SJCRH30 (cell line): ENCODE measurements around the gene INPP5A. TPM values are rescaled to one million over a fixed set of nuclear protein-coding genes. Genes with fewer than 3 reads are reported as not detected.

ENCODE experiments used
- DNase-seq, 2 experiments: peaks; one replicate each; pipeline ENCODE4 v3.0.0-alpha.2; 2015 to 2020
- H3K27ac ChIP-seq: fragments of 250-450 bp; sonication (Bioruptor Pico); 2 replicates; pipeline ENCODE4 v1.5.1; 2020; ENCODE audit warnings: mild to moderate bottlenecking, moderate library complexity
- H3K27me3 ChIP-seq: fragments of 250-450 bp; sonication (Bioruptor Pico); 2 replicates; pipeline ENCODE4 v1.5.1; 2020; ENCODE audit warnings: mild to moderate bottlenecking, moderate library complexity
- H3K36me3 ChIP-seq: fragments of 250-450 bp; sonication (Bioruptor Pico); 2 replicates; pipeline ENCODE4 v1.5.1; 2020; ENCODE audit warnings: mild to moderate bottlenecking, moderate library complexity
- H3K4me1 ChIP-seq: fragments of 250-450 bp; sonication (Bioruptor Pico); 2 replicates; pipeline ENCODE4 v1.5.1; 2020; ENCODE audit warnings: mild to moderate bottlenecking, moderate library complexity
- H3K4me3 ChIP-seq: fragments of 250-450 bp; sonication (Bioruptor Pico); 2 replicates; pipeline ENCODE4 v1.5.1; 2020; ENCODE audit warnings: mild to moderate bottlenecking, moderate library complexity
- H3K9me3 ChIP-seq: fragments of 250-450 bp; sonication (Bioruptor Pico); replicated peaks from 2 replicates; pipeline ENCODE4 v1.5.1; 2020; ENCODE audit warnings: mild to moderate bottlenecking, moderate library complexity
- total RNA-seq: library from RNA; depleted of rRNA; stranded (reverse); fragments of >200 nt; shearing (Covaris generic); gene quantifications from 2 replicates; pipeline ENCODE4 v1.2.3, GENCODE V29; 2014

The INPP5A gene
- total RNA-seq, 1 experiment from 2014 or later = 22.4 TPM

DNA sequence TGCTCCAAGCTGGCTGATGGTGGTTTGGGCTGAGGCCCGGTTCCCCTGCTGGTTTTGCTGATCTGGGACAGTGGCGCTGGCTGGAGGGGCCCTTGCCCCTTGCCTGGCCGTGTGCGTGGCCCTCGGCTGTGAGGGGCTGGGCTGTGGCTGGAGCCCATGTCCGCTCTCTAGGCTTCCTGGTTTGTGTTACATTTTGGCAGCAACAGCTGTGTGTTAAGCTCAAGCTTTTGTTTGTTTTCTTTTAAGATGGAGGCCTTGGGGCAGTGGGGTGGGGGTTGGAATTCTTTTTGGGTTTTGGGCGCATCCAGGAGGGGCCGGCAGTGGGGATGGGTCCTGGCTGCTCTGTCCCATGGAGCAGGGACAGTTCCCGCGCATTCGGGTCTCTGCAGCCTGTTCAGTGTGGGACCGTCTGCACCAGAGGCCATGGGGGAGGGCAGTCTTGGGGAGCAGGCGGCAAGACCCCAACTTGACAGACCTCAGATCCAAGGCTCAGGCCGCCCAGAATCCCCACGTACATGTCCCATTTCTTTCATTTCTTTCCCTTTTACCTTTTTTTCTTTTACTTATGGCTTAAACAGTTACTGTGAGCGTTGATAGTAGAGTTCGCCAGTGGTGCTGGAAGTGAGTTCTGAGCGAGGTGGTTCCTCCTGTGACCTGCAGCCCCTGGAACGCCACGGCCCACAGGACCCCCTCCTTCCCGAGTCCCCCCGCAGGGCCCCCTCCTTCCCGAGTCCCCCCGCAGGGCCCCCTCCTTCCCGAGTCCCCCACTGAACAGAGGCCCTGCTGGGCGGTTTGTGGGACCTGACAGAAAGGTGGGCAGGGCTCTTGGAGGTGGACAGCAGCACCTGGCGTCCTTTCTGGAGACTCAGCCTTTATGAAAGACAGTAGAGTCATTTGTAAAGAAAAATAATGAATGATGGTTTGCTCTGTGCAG, 75.3 kb downstream of the INPP5A start:
- DNase-seq = peak; percentile 38 to 67
- H3K27me3 ChIP-seq = no peaks in the 10 kb centered on the region
- no peaks in the 10 kb centered on the region for H3K9me3 ChIP-seq
- peaks cover 10% of the 10 kb centered on the region for H3K4me1 ChIP-seq
- H3K4me3 ChIP-seq = no peak overlapping the region
- no peaks in the 10 kb centered on the region for H3K36me3 ChIP-seq
- H3K27ac ChIP-seq = no peak overlapping the region

DNA sequence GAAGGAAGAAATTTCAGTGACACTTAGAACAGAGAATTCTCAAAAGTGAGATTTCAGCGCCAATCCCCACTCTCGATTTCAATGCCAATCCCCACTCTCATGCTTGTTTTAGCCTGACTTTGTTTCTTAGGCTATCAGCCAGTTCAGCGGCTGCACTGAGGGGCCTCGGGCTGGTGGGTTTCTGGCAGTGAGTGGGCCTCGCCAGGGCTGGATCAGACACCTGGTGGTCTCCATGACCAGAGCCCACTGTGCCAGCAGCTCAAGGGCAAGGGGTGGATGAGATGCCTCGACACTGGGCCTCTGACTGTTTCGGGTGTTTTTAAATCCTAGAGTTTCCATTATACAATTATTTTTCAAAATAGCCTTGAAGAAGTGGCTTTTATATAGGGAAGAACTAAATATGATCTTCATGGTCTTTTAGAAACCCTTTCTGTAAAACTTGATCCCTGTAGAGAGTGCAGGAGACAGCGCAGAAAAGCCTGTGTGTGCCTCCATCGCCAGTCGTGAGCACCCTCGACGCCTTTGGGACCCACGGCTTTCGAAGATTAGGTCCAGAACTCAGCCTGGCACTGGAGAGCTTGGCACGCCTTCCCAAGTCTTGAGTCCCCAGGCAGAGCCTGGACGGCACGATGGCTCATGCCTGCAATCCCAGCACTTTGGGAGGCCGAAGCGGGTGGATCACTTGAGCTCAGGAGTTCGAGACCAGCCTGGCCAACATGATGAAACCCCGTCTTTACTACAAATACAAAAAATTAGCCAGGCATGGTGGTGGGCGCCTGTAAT, 76.2 kb downstream of the INPP5A start:
- Histone ChIP-seq H3K4me3 (no peak overlapping the region), H3K27ac (no peak overlapping the region), H3K9me3 (no peaks in the 10 kb centered on the region), H3K4me1 (peaks cover 10% of the 10 kb centered on the region), H3K36me3 (no peaks in the 10 kb centered on the region), H3K27me3 (no peaks in the 10 kb centered on the region)
- no peak for DNase-seq

DNA sequence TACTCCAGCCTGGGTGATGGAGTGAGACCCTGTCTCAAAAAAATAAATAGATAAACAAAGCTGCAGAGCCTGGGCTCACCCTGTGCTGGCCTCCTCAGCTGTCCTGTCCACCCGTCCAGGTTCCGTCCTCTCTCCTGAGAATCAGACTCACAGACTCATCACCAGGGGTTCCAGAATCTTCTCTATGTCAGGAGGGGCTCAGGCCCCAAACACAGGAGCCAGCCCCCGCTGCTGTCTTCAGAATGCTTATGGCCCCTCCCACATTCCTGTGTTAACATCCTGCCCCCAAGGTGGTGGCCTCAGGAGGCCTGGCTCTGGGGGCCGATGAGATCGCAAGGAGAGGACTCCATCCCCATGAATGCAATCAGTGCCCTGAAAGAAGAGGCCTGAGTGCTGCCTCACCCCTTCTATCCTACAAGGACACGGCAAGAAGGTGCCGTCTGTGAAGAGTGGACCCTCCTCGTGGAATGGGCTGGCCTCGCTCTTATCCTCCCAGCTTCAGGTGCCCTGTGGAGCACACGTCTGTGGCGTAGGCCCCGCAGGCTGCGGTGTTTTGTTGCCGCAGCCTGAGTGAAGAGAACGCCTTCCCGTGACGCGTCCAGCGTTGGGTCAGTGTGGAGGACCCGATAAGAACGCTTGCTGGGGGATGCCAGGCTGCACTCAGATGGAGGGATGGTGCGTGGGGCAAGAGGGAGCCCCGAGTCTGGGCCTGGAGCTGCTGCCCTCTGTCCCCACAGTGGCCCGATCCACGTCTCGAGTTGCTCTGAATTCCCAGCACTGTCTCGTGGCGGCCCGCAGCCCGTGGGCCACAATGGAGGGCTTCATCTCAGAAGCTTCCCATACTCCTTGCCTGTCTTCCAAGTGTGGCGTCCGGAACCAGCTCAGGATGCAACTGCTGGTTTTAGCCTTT, 77.1 kb downstream of the INPP5A start:
- DNase-seq = no peak
- H3K36me3 ChIP-seq = no peaks in the 10 kb centered on the region

DNA sequence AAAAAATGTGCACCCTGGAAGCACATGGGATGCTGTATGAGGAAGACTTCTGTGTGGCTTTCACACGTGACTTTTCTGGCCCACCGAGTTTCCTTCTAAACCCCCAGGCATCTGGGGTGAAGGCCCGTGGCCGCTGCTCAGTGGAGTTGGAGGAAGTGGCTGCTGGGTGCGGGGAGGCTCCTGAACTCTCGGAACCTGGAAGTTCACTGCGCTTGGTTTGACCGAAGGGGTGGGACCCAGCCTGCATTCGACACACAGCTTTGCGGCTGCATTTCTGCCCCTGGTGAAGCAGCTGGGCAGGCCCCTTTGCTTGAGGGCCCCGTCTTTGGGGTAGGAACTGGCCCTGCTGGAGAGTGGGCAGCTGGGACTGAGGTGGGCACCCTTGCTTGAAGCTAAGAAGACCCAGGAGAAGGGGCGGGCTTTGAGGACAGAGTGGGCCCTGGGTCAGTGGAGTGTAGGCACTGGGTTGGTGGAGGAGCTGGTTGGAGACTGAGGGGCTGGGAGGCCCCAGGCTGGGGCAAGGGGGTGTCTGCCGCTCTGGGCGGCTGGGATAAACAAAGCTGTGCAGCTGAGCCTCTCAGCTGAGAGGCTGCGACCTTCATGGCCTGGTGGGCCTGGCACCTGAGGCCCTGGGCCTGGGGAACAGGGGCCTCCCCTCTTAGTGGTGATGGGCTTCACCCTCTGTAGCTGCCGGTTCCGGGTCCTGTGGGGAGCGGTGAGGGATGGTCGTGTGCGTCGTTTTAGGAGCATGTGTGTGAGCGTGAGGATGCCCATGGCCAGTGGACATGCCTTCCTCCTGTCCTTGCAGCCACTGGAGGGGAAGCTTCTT, 78.0 kb downstream of the INPP5A start:
- H3K9me3 ChIP-seq = no peaks in the 10 kb centered on the region
- H3K36me3 ChIP-seq = no peaks in the 10 kb centered on the region
- H3K27me3 ChIP-seq = no peaks in the 10 kb centered on the region
- H3K27ac ChIP-seq = no peak overlapping the region
- H3K4me1 ChIP-seq = peaks cover 10% of the 10 kb centered on the region
- no peak for DNase-seq
- H3K4me3 ChIP-seq = no peak overlapping the region

More for the DNA sequence above, 77.1 kb downstream of the INPP5A start:
- Histone ChIP-seq H3K4me3 (no peak overlapping the region), H3K9me3 (no peaks in the 10 kb centered on the region), H3K27ac (no peak overlapping the region), H3K27me3 (no peaks in the 10 kb centered on the region), H3K4me1 (peaks cover 10% of the 10 kb centered on the region)

DNA sequence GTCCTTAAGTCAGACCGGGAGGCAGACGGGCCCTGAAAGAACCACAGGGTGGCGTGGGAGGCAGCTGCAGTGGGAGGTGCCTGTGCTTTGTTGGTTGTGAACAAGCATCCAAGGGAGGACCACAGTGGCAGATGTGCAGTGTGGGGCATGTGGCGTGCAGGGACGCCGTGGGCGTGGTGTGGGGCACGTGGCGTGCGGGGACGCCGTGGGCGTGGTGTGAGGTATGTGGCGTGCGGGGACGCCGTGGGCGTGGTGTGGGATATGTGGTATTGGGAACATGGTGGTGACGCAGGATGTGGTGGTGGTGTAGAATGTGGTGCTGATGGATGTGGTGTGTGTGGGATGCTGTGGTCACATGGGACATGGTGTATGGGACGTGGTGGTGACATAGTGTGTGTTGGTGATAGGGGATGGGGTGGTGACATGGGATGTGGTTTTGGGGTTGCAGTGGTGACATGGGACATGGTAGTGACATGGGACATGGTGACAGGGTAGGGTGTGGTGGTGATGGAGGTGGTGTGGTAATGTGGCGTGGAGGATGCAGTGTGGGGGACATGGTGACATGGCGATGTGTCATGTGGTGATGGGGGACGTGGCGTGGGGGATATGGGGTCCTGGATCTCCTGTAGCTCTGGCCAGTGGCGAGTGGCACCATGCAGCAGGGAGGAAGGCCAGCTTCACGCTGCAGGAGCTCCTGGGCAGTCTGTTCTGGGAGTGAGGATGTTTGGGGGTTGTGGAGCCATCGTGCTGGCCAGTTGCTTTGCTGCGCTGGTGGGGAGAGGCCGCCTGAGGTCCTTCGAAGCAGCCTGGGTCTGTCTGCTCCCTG, 78.8 kb downstream of the INPP5A start:
- no peaks in the 10 kb centered on the region for H3K36me3 ChIP-seq
- no peaks in the 10 kb centered on the region for H3K27me3 ChIP-seq
- no peak overlapping the region for H3K4me3 ChIP-seq
- DNase-seq = no peak
- H3K9me3 ChIP-seq = no peaks in the 10 kb centered on the region
- H3K27ac ChIP-seq = no peak overlapping the region
- H3K4me1 ChIP-seq = peaks cover 10% of the 10 kb centered on the region

DNA sequence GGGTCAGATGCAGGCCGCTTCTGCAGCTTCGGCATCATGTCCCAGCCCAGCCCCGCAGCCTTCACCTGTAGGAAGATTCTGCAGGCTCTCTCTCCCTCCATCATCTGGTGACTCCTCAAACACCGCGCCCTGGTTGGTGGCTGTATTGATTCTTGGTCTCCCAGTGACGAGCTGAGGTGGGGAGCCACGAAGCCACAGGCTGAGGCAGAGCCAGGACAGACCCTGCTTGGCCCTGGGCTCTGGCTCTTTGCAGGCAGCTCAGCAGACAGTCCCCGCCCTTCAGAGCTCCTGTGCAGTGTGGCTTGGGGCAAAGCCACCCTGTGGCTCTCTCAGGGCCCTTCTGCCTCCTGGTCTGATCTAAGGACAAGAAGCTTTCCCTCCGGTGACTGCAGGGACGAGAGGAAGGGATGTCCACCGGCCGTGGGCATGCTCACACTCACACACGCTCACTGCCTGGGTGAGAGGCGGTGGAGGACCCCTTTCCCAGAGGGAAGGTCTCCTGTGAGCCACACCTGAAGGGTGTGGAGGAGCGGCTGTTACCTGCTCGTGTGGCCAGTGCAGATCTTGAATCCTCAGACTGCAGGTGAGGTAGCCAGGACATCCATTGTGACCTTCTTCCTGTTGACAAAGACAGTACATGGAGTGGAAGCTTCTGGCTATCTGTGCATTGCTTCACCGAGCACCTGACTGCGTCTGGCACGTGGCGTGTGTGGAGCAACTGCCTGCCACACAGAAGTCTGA, 79.6 kb downstream of the INPP5A start:
- no peak for DNase-seq
- Histone ChIP-seq H3K27me3 (no peaks in the 10 kb centered on the region), H3K4me3 (no peak overlapping the region), H3K36me3 (no peaks in the 10 kb centered on the region), H3K4me1 (peaks cover 10% of the 10 kb centered on the region), H3K9me3 (no peaks in the 10 kb centered on the region), H3K27ac (no peak overlapping the region)

DNA sequence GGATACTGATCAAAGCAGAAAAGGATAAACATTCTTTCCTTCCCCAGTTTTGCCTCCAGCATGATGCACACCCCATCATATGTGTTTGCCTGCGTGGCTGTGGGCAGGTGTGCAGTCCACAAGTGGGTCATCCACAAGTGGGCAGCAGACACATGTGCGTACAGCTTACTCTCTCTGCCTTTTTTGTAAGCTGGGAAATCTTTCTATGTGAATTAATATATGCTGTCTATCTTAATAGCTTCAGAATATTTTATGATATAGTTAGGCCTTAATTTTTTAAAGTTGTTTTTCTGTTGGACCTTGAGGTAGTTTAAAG, 80.1 kb downstream of the INPP5A start:
- no peaks in the 10 kb centered on the region for H3K36me3 ChIP-seq
- H3K9me3 ChIP-seq = no peaks in the 10 kb centered on the region
- no peaks in the 10 kb centered on the region for H3K27me3 ChIP-seq
- H3K27ac ChIP-seq = no peak overlapping the region
- peaks cover 5% of the 10 kb centered on the region for H3K4me1 ChIP-seq
- H3K4me3 ChIP-seq = no peak overlapping the region
- DNase-seq = no peak

DNA sequence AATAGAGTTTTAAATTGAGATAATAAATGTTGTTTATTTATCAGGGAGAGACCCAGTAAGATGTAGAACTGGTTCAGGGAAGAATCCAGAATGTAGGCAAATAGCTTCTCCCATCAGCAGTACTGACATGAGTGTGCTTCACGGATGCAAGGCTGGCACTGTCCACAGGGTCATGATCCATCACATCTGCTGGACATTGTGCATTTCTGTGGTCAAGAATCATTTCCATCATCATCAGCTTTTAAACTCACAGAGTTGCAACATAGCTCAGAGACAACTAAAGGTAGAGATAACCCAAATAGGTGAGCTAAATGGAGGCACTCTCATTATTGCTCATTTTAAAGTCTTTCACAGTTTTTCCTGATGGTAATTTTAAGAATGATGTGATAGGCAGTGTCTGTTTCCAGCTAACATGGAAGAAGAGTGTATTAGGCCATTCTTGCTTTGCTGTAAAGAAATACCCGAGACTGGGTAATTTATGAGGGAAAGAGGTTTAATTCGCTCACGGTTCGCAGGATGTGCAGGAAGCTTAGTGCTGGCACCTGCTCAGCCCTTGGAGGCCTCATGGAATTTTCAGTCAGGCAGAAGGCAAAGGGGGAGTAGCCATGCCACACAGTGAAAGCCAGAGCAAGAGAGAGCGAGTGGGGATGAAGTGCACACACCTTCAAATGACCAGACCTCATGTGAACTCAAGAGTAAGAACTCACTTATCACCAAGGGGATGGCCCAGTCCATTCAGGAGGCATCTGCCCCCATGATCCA, 80.8 kb downstream of the INPP5A start:
- Histone ChIP-seq H3K9me3 (no peaks in the 10 kb centered on the region), H3K4me3 (no peak overlapping the region), H3K36me3 (no peaks in the 10 kb centered on the region), H3K4me1 (no peaks in the 10 kb centered on the region), H3K27ac (no peak overlapping the region), H3K27me3 (no peaks in the 10 kb centered on the region)
- no peak for DNase-seq

DNA sequence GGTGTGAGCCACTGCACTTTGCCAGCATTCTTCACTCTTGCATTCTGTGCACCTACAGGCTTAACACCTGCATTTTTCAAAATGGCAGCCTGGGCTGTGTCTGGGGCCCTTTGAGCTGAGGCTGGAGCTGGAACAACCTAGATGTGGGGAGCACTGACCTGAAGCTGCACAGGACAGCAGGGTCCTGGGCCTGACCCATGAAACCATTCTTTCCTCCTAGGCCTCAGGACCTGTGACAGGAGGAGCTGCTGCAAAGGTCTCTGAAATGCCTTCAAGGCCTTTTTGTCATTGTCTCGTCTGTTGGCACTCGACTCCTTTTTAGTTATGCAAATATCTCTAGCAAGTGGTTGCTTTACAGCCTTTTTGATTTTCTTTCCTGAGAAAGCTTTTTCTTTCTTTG, 82.3 kb downstream of the INPP5A start:
- Histone ChIP-seq H3K9me3 (no peaks in the 10 kb centered on the region), H3K4me1 (no peaks in the 10 kb centered on the region), H3K4me3 (no peak overlapping the region), H3K27ac (no peak overlapping the region), H3K27me3 (no peaks in the 10 kb centered on the region), H3K36me3 (no peaks in the 10 kb centered on the region)
- no peak for DNase-seq

DNA sequence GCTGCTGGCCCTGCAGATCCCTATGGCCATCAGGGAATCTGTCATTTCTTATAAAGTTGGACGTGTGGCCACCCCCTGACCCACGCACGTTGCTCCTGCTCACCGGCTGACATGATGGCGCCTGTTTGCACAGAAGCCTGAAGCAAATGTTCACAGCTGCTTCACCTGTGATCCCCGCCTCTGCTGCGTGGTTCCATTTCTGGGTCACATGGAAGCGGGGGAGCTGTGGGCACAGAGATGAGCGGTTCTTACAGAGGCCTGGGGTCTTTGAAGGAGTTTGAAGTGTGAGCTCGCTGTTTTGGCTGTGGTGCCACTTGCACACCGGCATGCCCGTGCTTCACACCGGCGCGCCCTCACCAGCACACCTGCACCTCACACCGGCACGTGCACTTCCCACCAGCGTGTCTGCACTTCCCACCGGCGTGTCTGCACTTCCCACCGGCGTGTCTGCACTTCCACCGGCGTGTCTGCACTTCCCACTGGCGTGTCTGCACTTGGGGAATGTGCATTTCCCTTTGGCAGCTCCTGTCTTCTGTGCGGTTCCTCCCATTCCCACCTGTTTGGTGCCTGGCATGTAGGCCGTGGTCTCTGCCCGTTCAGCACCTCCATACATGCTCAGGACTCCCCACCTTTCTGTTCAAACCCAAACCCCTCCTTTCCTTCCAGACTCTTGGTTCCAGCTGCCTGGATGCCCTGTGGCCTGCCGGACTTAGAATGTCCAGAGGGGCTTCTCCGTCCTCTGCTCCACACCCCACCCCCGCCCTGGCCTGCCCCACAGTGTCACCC, 86.7 kb downstream of the INPP5A start:
- Histone ChIP-seq H3K27ac (no peak overlapping the region), H3K4me1 (peaks cover 13% of the 10 kb centered on the region), H3K9me3 (no peaks in the 10 kb centered on the region), H3K27me3 (no peaks in the 10 kb centered on the region), H3K4me3 (no peak overlapping the region), H3K36me3 (no peaks in the 10 kb centered on the region)
- no peak for DNase-seq

DNA sequence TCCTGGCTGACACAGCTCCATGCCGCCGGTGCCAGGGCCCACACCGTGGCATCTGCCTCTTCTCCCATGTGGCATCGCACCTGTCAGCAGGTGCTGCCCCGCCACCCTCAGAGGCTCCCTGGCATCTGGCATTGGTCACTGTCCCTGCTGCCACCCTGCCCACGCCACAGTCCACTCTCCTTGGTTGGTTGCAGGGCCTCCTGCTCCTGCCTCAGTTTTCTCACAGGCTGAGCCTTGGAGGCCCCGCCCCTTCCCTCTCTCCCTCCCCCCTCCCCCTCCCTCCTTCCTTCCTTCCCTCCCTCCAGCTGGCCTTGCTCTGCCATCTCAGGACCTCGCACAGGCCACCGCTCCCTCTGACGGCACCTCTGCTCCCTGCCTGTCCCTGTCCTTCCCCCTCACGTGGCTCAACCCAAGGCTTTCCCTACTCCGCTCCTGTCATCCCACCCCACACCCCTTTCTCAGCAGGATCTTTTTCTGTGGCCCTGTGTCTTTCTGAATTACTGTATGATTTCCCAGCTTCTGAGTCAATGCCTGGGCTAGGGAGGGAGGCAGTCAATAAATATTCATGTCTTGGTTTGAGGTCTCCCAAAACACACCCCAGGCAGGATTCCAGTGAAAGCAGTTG, 87.4 kb downstream of the INPP5A start:
- H3K9me3 ChIP-seq = no peaks in the 10 kb centered on the region
- peaks cover 20% of the 10 kb centered on the region for H3K4me1 ChIP-seq
- no peak for DNase-seq
- H3K27me3 ChIP-seq = no peaks in the 10 kb centered on the region
- no peak overlapping the region for H3K4me3 ChIP-seq
- no peaks in the 10 kb centered on the region for H3K36me3 ChIP-seq
- no peak overlapping the region for H3K27ac ChIP-seq
